Uterus (tissue), 2 donors: ENCODE results near the gene ZBED3.
A peak's percentile ranks its signal among the peaks of the same experiment; 100 is the strongest.

ENCODE experiments used
- CTCF ChIP-seq, 4 experiments: fragments of 200-600 bp in 2 of 4; fragments of 450-650 bp in 2 of 4; sonication (generic) in 2 of 4; IDR thresholded peaks; one replicate each; pipeline ENCODE4 v1.5.1; 2016 to 2019; ENCODE audit warnings: antibody characterized with exemption in 4 of 4, mild to moderate bottlenecking in 2 of 4, moderate library complexity in 1 of 4
- POLR2A ChIP-seq, 2 donors: fragments of 450-650 bp; IDR thresholded peaks; one replicate each; pipeline ENCODE4 v1.6.1; 2016; ENCODE audit warnings: antibody characterized with exemption in 2 of 2, mild to moderate bottlenecking in 1 of 2, moderate library complexity in 1 of 2

- TF ChIP-seq CTCF (IDR thresholded peaks at IDR 0.05) (peak in 2 of 4 experiments; percentile 11 to 13), POLR2A (IDR thresholded peaks at IDR 0.05) (peak; percentile 28 to 55)
Observed at GRCh38 chr5:77030097-77031071, 56.7 kb downstream of the ZBED3 start, which contains the start of gene AGGF1.
